ENCODE results near the gene DEF6.

- TF ChIP-seq CTCF (IDR thresholded peaks at IDR 0.05; ENCODE audit: low read length): no peak
- no peak for TF ChIP-seq EZH2phosphoT487 (IDR thresholded peaks at IDR 0.05; ENCODE audit: low read length)
Measured at GRCh38 chr6:35273822-35274559, 23.6 kb upstream of the DEF6 start.

Measured in MM.1S (cell line).